GM12878 (cell line): Measurements from ENCODE around the gene ACADVL. TPM values are rescaled to one million over a fixed set of nuclear protein-coding genes. Genes with fewer than 3 reads are reported as not detected.

ENCODE experiments used
- ATF7 ChIP-seq: fragments of 450-650 bp; IDR thresholded peaks from 2 replicates; pipeline ENCODE4 v1.6.1; 2016; ENCODE audit warnings: low read depth, mild to moderate bottlenecking
- FOXK2 ChIP-seq: fragments of 450-650 bp; IDR thresholded peaks from 2 replicates; pipeline ENCODE4 v1.6.1; 2017; ENCODE audit warnings: mild to moderate bottlenecking, moderate library complexity
- GABPA ChIP-seq: IDR thresholded peaks from 2 replicates; pipeline ENCODE4 v1.6.1; 2014; ENCODE audit warnings: antibody characterized with exemption, low read depth, mild to moderate bottlenecking, inconsistent platforms
- MEF2B ChIP-seq: fragments of 450-650 bp; IDR thresholded peaks from 2 replicates; pipeline ENCODE4 v1.6.1; 2018; ENCODE audit warnings: mild to moderate bottlenecking, moderate library complexity; ENCODE audit not compliant: partially characterized antibody, poor library complexity, severe bottlenecking
- RAD51 ChIP-seq: fragments of 450-650 bp; IDR thresholded peaks from 2 replicates; pipeline ENCODE4 v1.6.1; 2016; ENCODE audit warnings: moderate library complexity, mild to moderate bottlenecking, inconsistent platforms
- RELA ChIP-seq: fragments of 450-650 bp; IDR thresholded peaks from 2 replicates; pipeline ENCODE4 v1.8.0; 2014; ENCODE audit warnings: borderline replicate concordance; ENCODE audit not compliant: partially characterized antibody
- SMC3 ChIP-seq: IDR thresholded peaks from 2 replicates; pipeline ENCODE4 v1.6.1; 2011; ENCODE audit warnings: low read length, improper control_type of control experiment, borderline replicate concordance
- SRF ChIP-seq, 2 experiments: IDR thresholded peaks; 2 replicates each; pipeline ENCODE4 v1.6.1; 2011; ENCODE audit warnings: low read depth in 2 of 2, low read length in 2 of 2, mild to moderate bottlenecking in 1 of 2, moderate library complexity in 1 of 2
- STAT1 ChIP-seq: fragments of 450-650 bp; conservative IDR thresholded peaks from 2 replicates; pipeline ENCODE4 v1.6.1; 2014; ENCODE audit warnings: antibody characterized with exemption, mild to moderate bottlenecking
- STAT3 ChIP-seq: IDR thresholded peaks from 2 replicates; pipeline ENCODE4 v1.6.1; 2011; ENCODE audit warnings: low read depth, low read length, improper control_type of control experiment
- TBL1XR1 ChIP-seq: IDR thresholded peaks from 2 replicates; pipeline ENCODE4 v1.6.1; 2012; ENCODE audit warnings: low read depth, low read length, improper control_type of control experiment
- TCF3 ChIP-seq: IDR thresholded peaks from 2 replicates; pipeline ENCODE4 v1.6.1; 2012; ENCODE audit warnings: low read depth, mild to moderate bottlenecking, low read length, borderline replicate concordance; ENCODE audit not compliant: insufficient read depth
- ZNF384 ChIP-seq: IDR thresholded peaks from 2 replicates; pipeline ENCODE4 v1.6.1; 2012; ENCODE audit warnings: low read depth, mild to moderate bottlenecking, low read length, improper control_type of control experiment, borderline replicate concordance
- ZZZ3 ChIP-seq: IDR thresholded peaks from 2 replicates; pipeline ENCODE4 v1.6.1; 2011; ENCODE audit warnings: low read depth; ENCODE audit not compliant: control insufficient read depth, insufficient read length
- polyA plus RNA-seq, 11 experiments: library from polyadenylated mRNA; depleted of rRNA in 4 of 11; unstranded in 6 of 11; stranded (reverse) in 5 of 11; fragments of >200 nt; fragmentation: Nextera tagmentation in 4 of 11; fragmentation: Illumina TruSeq in 1 of 11; extraction: Ambion mirVana in 4 of 11; extraction: Trizol in 1 of 11; gene quantifications; 1 replicate in 1 of 11; 2 replicates in 10 of 11; pipeline versions ENCODE4 v1.2.1 to v1.2.3, GENCODE V29; 2011 to 2016; ENCODE audit warnings: inconsistent platforms in 2 of 11, missing spikeins in 2 of 11, low read depth in 1 of 11
- total RNA-seq, 4 experiments: library from RNA; depleted of rRNA in 3 of 4; stranded (reverse); fragments of >200 nt in 3 of 4; fragmentation: Illumina TruSeq in 1 of 4; extraction: Trizol in 1 of 4; gene quantifications; 2 replicates each; pipeline versions ENCODE4 v1.2.1 to v1.2.3, GENCODE V29; 2013 to 2021
- TF ChIP-seq, protein P1 (sequence below): fragments of 450-650 bp; IDR thresholded peaks from 2 replicates; pipeline ENCODE4 v1.6.1; 2017; ENCODE audit warnings: borderline replicate concordance
- TF ChIP-seq, protein P2 (sequence below): fragments of 450-650 bp; IDR thresholded peaks from 2 replicates; pipeline ENCODE4 v1.6.1; 2017; ENCODE audit warnings: mild to moderate bottlenecking, moderate library complexity
- TF ChIP-seq, protein P3 (sequence below): IDR thresholded peaks from 2 replicates; pipeline ENCODE4 v1.6.1; 2011; ENCODE audit warnings: low read depth, low read length, improper control_type of control experiment, borderline replicate concordance
- TF ChIP-seq, protein P4 (sequence below): IDR thresholded peaks from 2 replicates; pipeline ENCODE4 v1.6.1; 2012; ENCODE audit warnings: low read depth, low read length, improper control_type of control experiment
- TF ChIP-seq, protein P5 (sequence below): IDR thresholded peaks from 2 replicates; pipeline ENCODE4 v1.6.1; 2012; ENCODE audit warnings: mild to moderate bottlenecking, low read depth, low read length

Gene ACADVL
- total and polyA plus RNA-seq, 10 of the 15 experiments (the other 5 are each of a cell fraction or from before 2014, with no cell fraction given), result 25.4 to 232 (median 180) TPM

DNA sequence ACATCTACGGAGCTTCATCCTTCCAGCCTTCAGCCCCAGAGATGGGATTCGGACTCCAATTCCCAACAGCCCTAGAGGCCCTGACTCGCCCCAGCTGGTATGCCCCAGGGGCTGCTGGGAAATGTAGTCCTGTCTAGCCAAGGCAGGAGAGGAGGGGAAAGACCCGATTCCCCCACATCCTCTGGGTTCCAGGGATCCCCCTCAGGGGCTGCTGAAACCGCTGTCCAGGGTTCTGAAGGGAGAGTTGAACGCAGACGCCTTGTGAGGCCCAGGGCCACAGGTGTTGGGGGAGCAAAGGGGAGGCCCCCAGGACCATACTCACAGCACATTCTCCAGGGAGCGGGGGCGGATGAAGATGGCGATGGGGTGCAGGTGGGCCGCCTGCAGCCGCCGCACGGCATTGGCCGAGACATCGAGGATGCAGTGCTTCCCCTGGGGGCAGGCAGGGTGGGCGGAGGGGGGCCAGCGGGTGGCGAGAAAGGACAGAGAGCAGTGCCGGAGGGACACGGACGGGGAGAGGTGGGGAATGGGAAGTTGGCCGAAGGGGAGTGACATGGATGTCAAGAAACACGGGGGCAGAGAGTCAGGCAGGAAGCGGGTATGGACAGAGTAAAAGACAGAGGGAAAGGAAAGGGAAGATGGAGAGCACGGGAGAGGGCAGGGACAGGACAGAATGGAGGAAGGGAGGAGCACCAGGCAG is 28.0 kb upstream of the ACADVL start (continued):
- TF ChIP-seq ZZZ3, result no peak
- TF ChIP-seq, protein P1, sequence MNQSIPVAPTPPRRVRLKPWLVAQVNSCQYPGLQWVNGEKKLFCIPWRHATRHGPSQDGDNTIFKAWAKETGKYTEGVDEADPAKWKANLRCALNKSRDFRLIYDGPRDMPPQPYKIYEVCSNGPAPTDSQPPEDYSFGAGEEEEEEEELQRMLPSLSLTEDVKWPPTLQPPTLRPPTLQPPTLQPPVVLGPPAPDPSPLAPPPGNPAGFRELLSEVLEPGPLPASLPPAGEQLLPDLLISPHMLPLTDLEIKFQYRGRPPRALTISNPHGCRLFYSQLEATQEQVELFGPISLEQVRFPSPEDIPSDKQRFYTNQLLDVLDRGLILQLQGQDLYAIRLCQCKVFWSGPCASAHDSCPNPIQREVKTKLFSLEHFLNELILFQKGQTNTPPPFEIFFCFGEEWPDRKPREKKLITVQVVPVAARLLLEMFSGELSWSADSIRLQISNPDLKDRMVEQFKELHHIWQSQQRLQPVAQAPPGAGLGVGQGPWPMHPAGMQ, result no peak
- TF ChIP-seq, protein P2, sequence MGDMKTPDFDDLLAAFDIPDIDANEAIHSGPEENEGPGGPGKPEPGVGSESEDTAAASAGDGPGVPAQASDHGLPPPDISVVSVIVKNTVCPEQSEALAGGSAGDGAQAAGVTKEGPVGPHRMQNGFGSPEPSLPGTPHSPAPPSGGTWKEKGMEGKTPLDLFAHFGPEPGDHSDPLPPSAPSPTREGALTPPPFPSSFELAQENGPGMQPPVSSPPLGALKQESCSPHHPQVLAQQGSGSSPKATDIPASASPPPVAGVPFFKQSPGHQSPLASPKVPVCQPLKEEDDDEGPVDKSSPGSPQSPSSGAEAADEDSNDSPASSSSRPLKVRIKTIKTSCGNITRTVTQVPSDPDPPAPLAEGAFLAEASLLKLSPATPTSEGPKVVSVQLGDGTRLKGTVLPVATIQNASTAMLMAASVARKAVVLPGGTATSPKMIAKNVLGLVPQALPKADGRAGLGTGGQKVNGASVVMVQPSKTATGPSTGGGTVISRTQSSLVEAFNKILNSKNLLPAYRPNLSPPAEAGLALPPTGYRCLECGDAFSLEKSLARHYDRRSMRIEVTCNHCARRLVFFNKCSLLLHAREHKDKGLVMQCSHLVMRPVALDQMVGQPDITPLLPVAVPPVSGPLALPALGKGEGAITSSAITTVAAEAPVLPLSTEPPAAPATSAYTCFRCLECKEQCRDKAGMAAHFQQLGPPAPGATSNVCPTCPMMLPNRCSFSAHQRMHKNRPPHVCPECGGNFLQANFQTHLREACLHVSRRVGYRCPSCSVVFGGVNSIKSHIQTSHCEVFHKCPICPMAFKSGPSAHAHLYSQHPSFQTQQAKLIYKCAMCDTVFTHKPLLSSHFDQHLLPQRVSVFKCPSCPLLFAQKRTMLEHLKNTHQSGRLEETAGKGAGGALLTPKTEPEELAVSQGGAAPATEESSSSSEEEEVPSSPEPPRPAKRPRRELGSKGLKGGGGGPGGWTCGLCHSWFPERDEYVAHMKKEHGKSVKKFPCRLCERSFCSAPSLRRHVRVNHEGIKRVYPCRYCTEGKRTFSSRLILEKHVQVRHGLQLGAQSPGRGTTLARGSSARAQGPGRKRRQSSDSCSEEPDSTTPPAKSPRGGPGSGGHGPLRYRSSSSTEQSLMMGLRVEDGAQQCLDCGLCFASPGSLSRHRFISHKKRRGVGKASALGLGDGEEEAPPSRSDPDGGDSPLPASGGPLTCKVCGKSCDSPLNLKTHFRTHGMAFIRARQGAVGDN, result no peak
- no peak for TF ChIP-seq GABPA
- TF ChIP-seq MEF2B, result no peak
- no peak for TF ChIP-seq STAT1
- TF ChIP-seq RAD51, result peak; percentile 32; the same call in 1 of the 2 replicates
- no peak for TF ChIP-seq ATF7
- TF ChIP-seq SMC3, result no peak
- no peak for TF ChIP-seq SRF (IDR thresholded peaks at IDR 0.05; ENCODE audit: low read depth in 2 of 2, low read length in 2 of 2)
- TF ChIP-seq, protein P3, sequence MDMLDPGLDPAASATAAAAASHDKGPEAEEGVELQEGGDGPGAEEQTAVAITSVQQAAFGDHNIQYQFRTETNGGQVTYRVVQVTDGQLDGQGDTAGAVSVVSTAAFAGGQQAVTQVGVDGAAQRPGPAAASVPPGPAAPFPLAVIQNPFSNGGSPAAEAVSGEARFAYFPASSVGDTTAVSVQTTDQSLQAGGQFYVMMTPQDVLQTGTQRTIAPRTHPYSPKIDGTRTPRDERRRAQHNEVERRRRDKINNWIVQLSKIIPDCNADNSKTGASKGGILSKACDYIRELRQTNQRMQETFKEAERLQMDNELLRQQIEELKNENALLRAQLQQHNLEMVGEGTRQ, result peak; percentile 55
- TF ChIP-seq, protein P4, sequence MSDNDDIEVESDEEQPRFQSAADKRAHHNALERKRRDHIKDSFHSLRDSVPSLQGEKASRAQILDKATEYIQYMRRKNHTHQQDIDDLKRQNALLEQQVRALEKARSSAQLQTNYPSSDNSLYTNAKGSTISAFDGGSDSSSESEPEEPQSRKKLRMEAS, result no peak
- no peak for TF ChIP-seq FOXK2
- TF ChIP-seq TCF3, result peak; percentile 44; the same call in 1 of the 2 replicates
- no peak for TF ChIP-seq RELA
- TF ChIP-seq, protein P5, sequence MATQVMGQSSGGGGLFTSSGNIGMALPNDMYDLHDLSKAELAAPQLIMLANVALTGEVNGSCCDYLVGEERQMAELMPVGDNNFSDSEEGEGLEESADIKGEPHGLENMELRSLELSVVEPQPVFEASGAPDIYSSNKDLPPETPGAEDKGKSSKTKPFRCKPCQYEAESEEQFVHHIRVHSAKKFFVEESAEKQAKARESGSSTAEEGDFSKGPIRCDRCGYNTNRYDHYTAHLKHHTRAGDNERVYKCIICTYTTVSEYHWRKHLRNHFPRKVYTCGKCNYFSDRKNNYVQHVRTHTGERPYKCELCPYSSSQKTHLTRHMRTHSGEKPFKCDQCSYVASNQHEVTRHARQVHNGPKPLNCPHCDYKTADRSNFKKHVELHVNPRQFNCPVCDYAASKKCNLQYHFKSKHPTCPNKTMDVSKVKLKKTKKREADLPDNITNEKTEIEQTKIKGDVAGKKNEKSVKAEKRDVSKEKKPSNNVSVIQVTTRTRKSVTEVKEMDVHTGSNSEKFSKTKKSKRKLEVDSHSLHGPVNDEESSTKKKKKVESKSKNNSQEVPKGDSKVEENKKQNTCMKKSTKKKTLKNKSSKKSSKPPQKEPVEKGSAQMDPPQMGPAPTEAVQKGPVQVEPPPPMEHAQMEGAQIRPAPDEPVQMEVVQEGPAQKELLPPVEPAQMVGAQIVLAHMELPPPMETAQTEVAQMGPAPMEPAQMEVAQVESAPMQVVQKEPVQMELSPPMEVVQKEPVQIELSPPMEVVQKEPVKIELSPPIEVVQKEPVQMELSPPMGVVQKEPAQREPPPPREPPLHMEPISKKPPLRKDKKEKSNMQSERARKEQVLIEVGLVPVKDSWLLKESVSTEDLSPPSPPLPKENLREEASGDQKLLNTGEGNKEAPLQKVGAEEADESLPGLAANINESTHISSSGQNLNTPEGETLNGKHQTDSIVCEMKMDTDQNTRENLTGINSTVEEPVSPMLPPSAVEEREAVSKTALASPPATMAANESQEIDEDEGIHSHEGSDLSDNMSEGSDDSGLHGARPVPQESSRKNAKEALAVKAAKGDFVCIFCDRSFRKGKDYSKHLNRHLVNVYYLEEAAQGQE, result peak; percentile 79; the same call in 1 of the 2 replicates
- no peak for TF ChIP-seq TBL1XR1
- no peak for TF ChIP-seq STAT3
- no peak for TF ChIP-seq ZNF384
